Mesothelial cell of epicardium (in vitro differentiated cells): ENCODE results near the gene HMCN1. TPM values are rescaled to one million over a fixed set of nuclear protein-coding genes. Genes with fewer than 3 reads are reported as not detected.

Source experiments
- DNase-seq, 2 experiments: peaks; one replicate each; pipeline ENCODE4 v3.0.0; 2021; ENCODE audit warnings: low spot score in 2 of 2; ENCODE audit not compliant: unreplicated experiment in 2 of 2
- H3K27ac Mint-ChIP-seq: 2 replicates; pipeline ENCODE4 v1.8.0; 2021; ENCODE audit warnings: mixed read lengths
- H3K27me3 Mint-ChIP-seq: 2 replicates; pipeline ENCODE4 v1.8.0; 2021; ENCODE audit warnings: low read depth, mixed read lengths
- H3K36me3 Mint-ChIP-seq: 2 replicates; pipeline ENCODE4 v1.8.0; 2021; ENCODE audit warnings: mixed read lengths
- H3K4me1 Mint-ChIP-seq: 2 replicates; pipeline ENCODE4 v1.8.0; 2021; ENCODE audit warnings: mixed read lengths
- H3K4me3 Mint-ChIP-seq: 2 replicates; pipeline ENCODE4 v1.8.0; 2021; ENCODE audit warnings: mild to moderate bottlenecking, moderate library complexity, mixed read lengths
- H3K9me3 Mint-ChIP-seq: 2 replicates; pipeline ENCODE4 v1.8.0; 2021; ENCODE audit warnings: mixed read lengths
- total RNA-seq: library from RNA; stranded (reverse); gene quantifications from 3 replicates; pipeline ENCODE4 v1.2.1, GENCODE V29; 2021
- TF ChIP-seq, protein P1 (sequence below): fragments of 200-600 bp; sonication (generic); IDR thresholded peaks from one replicate; pipeline ENCODE4 v1.5.0; 2021; ENCODE audit warnings: antibody characterized with exemption; ENCODE audit not compliant: unreplicated experiment

The HMCN1 gene
- total RNA-seq, 1 donor from 2014 or later = 48.8 TPM

DNA sequence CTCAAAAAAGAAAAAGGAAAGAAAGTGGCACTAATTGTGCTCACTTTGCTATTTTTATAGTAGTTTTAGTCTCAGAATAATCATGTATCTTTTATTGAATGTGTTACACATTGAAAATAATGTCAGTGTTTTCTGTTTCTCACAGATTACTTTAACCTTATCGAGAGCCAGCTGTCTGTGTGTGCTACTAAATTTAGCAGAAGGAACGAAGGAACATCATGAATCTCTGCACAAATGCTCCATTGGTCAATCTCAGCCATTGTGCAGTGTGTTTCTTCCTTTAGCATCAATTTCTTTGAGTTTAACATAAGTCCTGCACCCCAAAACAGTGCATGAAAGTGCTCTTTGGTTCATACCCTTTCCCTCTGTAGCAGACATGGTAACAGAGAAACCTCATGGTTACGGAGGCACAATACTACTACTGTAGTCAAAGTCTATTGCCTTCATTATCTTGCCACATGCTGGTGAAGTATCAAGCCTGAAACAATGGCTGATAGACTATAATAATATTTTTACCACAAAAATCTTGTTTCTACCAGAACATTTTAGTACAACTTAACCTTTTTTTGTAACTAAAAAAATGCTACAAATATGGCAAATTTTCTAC is 310.0 kb downstream of the HMCN1 start:
- peaks cover 21% of the 10 kb centered on the region for H3K36me3 Mint-ChIP-seq
- no peaks in the 10 kb centered on the region for H3K27me3 Mint-ChIP-seq
- H3K27ac Mint-ChIP-seq = no peak overlapping the region
- peaks cover 9% of the 10 kb centered on the region for H3K4me1 Mint-ChIP-seq
- H3K9me3 Mint-ChIP-seq = no peaks in the 10 kb centered on the region
- no peak for DNase-seq
- TF ChIP-seq, protein P1, sequence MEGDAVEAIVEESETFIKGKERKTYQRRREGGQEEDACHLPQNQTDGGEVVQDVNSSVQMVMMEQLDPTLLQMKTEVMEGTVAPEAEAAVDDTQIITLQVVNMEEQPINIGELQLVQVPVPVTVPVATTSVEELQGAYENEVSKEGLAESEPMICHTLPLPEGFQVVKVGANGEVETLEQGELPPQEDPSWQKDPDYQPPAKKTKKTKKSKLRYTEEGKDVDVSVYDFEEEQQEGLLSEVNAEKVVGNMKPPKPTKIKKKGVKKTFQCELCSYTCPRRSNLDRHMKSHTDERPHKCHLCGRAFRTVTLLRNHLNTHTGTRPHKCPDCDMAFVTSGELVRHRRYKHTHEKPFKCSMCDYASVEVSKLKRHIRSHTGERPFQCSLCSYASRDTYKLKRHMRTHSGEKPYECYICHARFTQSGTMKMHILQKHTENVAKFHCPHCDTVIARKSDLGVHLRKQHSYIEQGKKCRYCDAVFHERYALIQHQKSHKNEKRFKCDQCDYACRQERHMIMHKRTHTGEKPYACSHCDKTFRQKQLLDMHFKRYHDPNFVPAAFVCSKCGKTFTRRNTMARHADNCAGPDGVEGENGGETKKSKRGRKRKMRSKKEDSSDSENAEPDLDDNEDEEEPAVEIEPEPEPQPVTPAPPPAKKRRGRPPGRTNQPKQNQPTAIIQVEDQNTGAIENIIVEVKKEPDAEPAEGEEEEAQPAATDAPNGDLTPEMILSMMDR = no peak
- H3K4me3 Mint-ChIP-seq = no peak overlapping the region

DNA sequence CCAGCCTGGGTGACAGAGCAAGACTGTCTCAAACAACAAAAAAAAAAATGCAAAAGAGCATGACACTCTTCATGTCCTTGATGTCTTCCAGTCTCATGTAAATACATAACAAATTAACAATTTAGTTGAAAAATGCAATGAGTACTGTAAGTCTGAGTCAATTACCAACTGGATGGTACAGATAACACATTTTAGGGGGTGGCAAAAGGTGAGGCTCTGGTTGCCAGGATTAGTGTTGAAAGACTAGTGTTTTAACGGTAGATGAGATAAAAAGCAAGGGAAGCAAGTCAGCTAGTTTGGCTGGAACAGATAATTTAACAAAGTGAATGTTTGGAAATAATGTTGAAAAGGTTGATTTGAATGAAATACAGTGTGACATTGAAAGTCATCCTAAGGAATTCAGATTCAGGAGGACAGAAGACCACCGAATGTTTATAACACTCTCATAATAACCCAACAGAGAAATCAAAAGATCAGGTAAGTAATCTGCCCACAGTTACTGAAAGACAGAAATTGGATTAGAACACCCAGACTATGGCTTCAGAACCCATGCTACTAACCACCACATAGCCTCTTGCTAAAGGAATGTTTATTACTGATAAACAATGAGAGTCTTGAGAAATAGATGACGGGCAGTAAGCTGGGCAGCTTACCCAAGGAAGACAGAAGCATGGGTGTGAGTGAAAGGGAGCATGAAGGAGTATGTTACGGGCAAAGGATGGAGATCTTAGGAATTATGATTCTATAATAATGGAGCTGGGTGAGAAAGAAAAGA is 312.4 kb downstream of the HMCN1 start:
- Mint-ChIP-seq H3K27me3 (no peaks in the 10 kb centered on the region), H3K36me3 (peaks cover 13% of the 10 kb centered on the region), H3K4me3 (no peak overlapping the region), H3K4me1 (peaks cover 6% of the 10 kb centered on the region), H3K27ac (no peak overlapping the region), H3K9me3 (no peaks in the 10 kb centered on the region)
- TF ChIP-seq, protein P1 = no peak
- DNase-seq = no peak

DNA sequence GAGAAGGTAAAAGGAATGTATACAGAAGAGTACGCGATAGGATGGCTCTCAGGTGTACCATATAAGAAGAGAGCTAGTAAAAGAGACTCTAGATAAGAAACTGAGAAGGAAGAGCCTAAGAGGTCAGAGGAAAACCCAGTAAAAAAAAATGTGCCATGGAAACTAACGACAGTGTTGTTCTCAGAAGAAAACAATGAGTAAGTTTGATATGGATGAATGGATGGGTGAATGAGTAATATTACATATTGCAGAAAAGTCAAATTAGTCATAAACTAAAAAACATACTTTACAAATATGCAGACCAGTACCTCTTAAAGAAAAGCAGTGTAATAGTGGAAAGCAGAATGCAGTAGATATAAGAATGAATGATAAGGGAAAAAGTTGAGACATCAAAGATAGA is 316.2 kb downstream of the HMCN1 start:
- H3K36me3 Mint-ChIP-seq = peaks cover 11% of the 10 kb centered on the region
- DNase-seq = no peak
- no peak overlapping the region for H3K27ac Mint-ChIP-seq

DNA sequence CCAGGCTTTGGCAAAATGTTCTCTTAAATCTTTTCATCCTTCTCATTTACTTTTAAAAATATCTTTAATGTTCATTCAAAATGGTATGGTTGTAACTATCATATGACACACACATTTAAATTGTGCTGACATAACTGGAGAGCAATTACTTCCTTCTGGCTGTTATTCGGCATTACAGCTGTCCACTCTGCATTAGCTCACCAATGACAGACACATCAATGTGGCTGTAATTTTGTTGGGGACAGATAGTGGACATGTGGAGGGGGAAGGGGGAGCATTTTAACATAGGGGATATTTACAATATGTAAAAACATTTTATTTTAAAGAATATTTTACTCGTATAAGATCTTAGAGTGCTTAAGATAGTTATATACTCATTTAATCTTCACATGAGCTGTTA is 319.8 kb downstream of the HMCN1 start:
- TF ChIP-seq, protein P1 = no peak
- no peak overlapping the region for H3K4me3 Mint-ChIP-seq
- no peak for DNase-seq
- no peaks in the 10 kb centered on the region for H3K9me3 Mint-ChIP-seq
- H3K4me1 Mint-ChIP-seq = no peaks in the 10 kb centered on the region
- H3K27ac Mint-ChIP-seq = no peak overlapping the region
- no peaks in the 10 kb centered on the region for H3K27me3 Mint-ChIP-seq
- peaks cover 8% of the 10 kb centered on the region for H3K36me3 Mint-ChIP-seq

More for the DNA sequence above, 316.2 kb downstream of the HMCN1 start:
- Mint-ChIP-seq H3K4me3 (no peak overlapping the region), H3K4me1 (no peaks in the 10 kb centered on the region), H3K9me3 (no peaks in the 10 kb centered on the region), H3K27me3 (no peaks in the 10 kb centered on the region)
- TF ChIP-seq, protein P1 = no peak

DNA sequence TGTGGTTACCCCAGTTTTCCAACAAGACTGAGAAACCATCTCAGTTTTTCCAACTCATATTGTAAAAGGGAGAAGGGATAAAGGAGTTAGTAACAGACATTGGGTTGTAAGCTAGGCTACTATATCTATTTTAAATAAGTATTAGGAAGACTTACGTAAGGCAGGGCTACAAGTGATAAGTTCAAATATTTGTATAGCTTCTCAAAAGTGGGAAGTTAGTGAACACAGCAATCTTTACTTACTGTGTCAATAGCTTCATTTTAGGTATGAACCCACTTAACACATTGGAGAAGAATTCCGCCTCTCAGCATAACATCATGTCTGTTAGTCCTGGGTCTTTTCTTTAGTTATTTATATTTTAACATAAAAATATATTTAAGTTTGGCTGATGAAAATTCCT is 320.7 kb downstream of the HMCN1 start:
- Mint-ChIP-seq H3K36me3 (peaks cover 8% of the 10 kb centered on the region), H3K4me3 (no peak overlapping the region), H3K9me3 (no peaks in the 10 kb centered on the region), H3K4me1 (no peaks in the 10 kb centered on the region), H3K27ac (no peak overlapping the region), H3K27me3 (no peaks in the 10 kb centered on the region)
- no peak for DNase-seq
- TF ChIP-seq, protein P1 = no peak
